ENCODE data around the gene CLCN7. TPM values are rescaled to one million over a fixed set of nuclear protein-coding genes. Genes with fewer than 3 reads are reported as not detected.

Gene CLCN7
- total and polyA plus RNA-seq, 9 of the 15 experiments (the other 6 are each of a cell fraction or from before 2014, with no cell fraction given) = 0.06 to 126 (median 18.7) TPM

DNA sequence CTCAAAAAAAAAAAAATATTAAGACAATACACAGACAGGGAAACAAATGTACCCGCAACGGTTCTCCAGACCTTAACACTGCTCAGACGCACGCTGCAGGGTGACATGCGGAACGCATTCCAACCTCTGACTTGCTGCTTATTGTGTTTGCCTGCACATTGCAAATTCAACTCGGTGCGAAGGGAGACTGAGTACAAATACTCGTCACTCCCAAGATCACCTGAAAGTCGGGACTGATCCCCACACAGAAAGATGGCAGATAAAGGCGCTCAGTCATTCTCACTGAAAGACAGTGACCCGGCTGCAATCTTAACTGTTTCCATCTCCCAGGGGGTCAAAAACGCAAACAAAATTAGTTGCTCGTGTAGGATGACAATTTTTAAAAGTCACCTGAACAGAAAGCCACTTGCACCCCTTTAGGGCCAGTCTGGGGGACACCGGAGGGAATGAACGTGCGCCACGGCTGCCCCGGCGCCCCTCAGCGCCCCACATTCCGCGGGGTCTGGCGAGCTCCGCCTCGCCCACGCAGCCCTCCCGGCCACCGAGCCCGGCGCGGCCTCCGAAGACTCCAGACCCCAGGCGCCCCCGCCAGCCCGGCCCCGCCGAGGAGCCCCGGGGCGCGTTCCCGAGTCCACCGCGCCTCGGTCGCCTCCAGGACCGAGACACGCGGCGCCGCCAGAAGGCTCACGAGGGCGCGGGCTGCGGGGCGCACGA is 589 bp downstream of the CLCN7 start:
- in situ Hi-C loops (cut with MboI) (no loop called here), intact Hi-C loops (cut with micrococcal nuclease) (no loop called here)
- CTCF ChIA-PET (ENCODE audit: low intra/inter-chr PET ratio) = no interaction called here
- H3K9me3 ChIP-seq (replicated peaks; ENCODE audit: control insufficient read depth, insufficient read depth, low read depth, low read length) = no peaks in the 10 kb centered on the region
- peak overlapping the region; percentile 97 for H3K27ac ChIP-seq (ENCODE audit: extremely low read depth, low read depth, low read length)
- H3K79me2 ChIP-seq (ENCODE audit: control insufficient read depth, insufficient read depth, low read length) = peaks cover 64% of the 10 kb centered on the region
- BruUV-seq (replicated peaks) = TSS peak; percentile 68
- H3K36me3 ChIP-seq (ENCODE audit: control insufficient read depth, insufficient read depth, low read length) = peaks cover 10% of the 10 kb centered on the region; the same call in 1 of the 3 replicates
- H3K4me2 ChIP-seq (ENCODE audit: insufficient read depth, low read length) = peak overlapping the region; percentile 96
- H3K27me3 ChIP-seq (ENCODE audit: control insufficient read depth in 2 of 2, insufficient read depth in 2 of 2, low read length in 2 of 2) = no peaks in the 10 kb centered on the region
- ATAC-seq (peak; percentile 11), DNase-seq (ENCODE audit: extremely low read depth in 1 of 4, low spot score in 3 of 4) (peak in 2 of 4 experiments; percentile 49 to 58), FAIRE-seq (peak; percentile 69)
- POLR2A ChIA-PET = no interaction called here
- peaks cover 5% of the 10 kb centered on the region; the same call in 1 of the 2 replicates for H4K20me1 ChIP-seq (replicated peaks; ENCODE audit: control insufficient read depth, insufficient read depth, low read length)
- H3K4me1 ChIP-seq (replicated peaks in 1 of 2; ENCODE audit: control insufficient read depth in 2 of 2, insufficient read depth in 2 of 2, low read length in 2 of 2) = peaks cover 36 to 56% of the 10 kb centered on the region in 2 experiments; a peak in 4 of 5 replicates
- H2AFZ ChIP-seq (ENCODE audit: low read depth, low read length) = peak overlapping the region; percentile 92
- H3K9ac ChIP-seq (ENCODE audit: insufficient read depth in 1 of 2, low read depth in 2 of 2, low read length in 2 of 2) = peak overlapping the region; percentile 96 to 97
- 2% methylated on average over 34 of the region's 57 CpGs for WGBS (ENCODE audit: insufficient coverage, low coverage, missing lambda C conversion rate)
- peaks cover 6% of the 10 kb centered on the region for H3K9me1 ChIP-seq (ENCODE audit: control insufficient read depth, insufficient read depth, low read length)
- H3K4me3 ChIP-seq = peak overlapping the region; percentile 85
- TF ChIP-seq, protein P1, sequence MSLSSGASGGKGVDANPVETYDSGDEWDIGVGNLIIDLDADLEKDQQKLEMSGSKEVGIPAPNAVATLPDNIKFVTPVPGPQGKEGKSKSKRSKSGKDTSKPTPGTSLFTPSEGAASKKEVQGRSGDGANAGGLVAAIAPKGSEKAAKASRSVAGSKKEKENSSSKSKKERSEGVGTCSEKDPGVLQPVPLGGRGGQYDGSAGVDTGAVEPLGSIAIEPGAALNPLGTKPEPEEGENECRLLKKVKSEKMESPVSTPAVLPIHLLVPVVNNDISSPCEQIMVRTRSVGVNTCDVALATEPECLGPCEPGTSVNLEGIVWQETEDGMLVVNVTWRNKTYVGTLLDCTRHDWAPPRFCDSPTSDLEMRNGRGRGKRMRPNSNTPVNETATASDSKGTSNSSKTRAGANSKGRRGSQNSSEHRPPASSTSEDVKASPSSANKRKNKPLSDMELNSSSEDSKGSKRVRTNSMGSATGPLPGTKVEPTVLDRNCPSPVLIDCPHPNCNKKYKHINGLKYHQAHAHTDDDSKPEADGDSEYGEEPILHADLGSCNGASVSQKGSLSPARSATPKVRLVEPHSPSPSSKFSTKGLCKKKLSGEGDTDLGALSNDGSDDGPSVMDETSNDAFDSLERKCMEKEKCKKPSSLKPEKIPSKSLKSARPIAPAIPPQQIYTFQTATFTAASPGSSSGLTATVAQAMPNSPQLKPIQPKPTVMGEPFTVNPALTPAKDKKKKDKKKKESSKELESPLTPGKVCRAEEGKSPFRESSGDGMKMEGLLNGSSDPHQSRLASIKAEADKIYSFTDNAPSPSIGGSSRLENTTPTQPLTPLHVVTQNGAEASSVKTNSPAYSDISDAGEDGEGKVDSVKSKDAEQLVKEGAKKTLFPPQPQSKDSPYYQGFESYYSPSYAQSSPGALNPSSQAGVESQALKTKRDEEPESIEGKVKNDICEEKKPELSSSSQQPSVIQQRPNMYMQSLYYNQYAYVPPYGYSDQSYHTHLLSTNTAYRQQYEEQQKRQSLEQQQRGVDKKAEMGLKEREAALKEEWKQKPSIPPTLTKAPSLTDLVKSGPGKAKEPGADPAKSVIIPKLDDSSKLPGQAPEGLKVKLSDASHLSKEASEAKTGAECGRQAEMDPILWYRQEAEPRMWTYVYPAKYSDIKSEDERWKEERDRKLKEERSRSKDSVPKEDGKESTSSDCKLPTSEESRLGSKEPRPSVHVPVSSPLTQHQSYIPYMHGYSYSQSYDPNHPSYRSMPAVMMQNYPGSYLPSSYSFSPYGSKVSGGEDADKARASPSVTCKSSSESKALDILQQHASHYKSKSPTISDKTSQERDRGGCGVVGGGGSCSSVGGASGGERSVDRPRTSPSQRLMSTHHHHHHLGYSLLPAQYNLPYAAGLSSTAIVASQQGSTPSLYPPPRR (CRISPR knock-in tag; IDR thresholded peaks at IDR 0.05; ENCODE audit: borderline replicate concordance) = no peak
- TF ChIP-seq ZNF431 (CRISPR knock-in tag; IDR thresholded peaks at IDR 0.05) = no peak
- TF ChIP-seq YY1 (IDR thresholded peaks at IDR 0.05; ENCODE audit: borderline replicate concordance in 1 of 3, control insufficient read depth in 1 of 3, extremely low read depth in 1 of 3, insufficient read depth in 3 of 3, insufficient read length in 1 of 3, insufficient replicate concordance in 2 of 3, low read depth in 1 of 3, low read length in 2 of 3) = peak in 1 of 3 experiments; percentile 17
- TF ChIP-seq, protein P2, sequence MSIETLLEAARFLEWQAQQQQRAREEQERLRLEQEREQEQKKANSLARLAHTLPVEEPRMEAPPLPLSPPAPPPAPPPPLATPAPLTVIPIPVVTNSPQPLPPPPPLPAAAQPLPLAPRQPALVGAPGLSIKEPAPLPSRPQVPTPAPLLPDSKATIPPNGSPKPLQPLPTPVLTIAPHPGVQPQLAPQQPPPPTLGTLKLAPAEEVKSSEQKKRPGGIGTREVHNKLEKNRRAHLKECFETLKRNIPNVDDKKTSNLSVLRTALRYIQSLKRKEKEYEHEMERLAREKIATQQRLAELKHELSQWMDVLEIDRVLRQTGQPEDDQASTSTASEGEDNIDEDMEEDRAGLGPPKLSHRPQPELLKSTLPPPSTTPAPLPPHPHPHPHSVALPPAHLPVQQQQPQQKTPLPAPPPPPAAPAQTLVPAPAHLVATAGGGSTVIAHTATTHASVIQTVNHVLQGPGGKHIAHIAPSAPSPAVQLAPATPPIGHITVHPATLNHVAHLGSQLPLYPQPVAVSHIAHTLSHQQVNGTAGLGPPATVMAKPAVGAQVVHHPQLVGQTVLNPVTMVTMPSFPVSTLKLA (conservative IDR thresholded peaks at IDR 0.05) = no peak; a peak in 1 of 4 replicates
- TF ChIP-seq, protein P3, sequence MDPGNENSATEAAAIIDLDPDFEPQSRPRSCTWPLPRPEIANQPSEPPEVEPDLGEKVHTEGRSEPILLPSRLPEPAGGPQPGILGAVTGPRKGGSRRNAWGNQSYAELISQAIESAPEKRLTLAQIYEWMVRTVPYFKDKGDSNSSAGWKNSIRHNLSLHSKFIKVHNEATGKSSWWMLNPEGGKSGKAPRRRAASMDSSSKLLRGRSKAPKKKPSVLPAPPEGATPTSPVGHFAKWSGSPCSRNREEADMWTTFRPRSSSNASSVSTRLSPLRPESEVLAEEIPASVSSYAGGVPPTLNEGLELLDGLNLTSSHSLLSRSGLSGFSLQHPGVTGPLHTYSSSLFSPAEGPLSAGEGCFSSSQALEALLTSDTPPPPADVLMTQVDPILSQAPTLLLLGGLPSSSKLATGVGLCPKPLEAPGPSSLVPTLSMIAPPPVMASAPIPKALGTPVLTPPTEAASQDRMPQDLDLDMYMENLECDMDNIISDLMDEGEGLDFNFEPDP (CRISPR knock-in tag; IDR thresholded peaks at IDR 0.05) = no peak
- no peak for TF ChIP-seq GTF2E2 (tag; IDR thresholded peaks at IDR 0.05)
- TF ChIP-seq ZNF584 (CRISPR knock-in tag; IDR thresholded peaks at IDR 0.05; ENCODE audit: low read depth) = no peak
- no peak for TF ChIP-seq PCBP2 (IDR thresholded peaks at IDR 0.05; ENCODE audit: low read depth, low read length, poor library complexity, severe bottlenecking)
- TF ChIP-seq, protein P4, sequence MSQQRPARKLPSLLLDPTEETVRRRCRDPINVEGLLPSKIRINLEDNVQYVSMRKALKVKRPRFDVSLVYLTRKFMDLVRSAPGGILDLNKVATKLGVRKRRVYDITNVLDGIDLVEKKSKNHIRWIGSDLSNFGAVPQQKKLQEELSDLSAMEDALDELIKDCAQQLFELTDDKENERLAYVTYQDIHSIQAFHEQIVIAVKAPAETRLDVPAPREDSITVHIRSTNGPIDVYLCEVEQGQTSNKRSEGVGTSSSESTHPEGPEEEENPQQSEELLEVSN (IDR thresholded peaks at IDR 0.05; ENCODE audit: borderline replicate concordance in 1 of 2, extremely low read depth in 1 of 2, insufficient read depth in 1 of 2, insufficient read length in 1 of 2, low read depth in 1 of 2, low read length in 1 of 2, poor library complexity in 1 of 2, severe bottlenecking in 1 of 2) = peak in 1 of 2 experiments; percentile 41

Measured in K562 (cell line).